Activated CD4-positive, alpha-beta memory T cell treated with anti-CD3 and anti-CD28 coated beads, Interleukin-2, amount 10 ng/mL, durations not matched to agents 7 days and 5 days (primary cell): ENCODE results near the gene TCEAL7. TPM values are rescaled to one million over a fixed set of nuclear protein-coding genes. Genes with fewer than 3 reads are reported as not detected.
A peak's percentile ranks its signal among the peaks of the same experiment; 100 is the strongest.
"Not testable (repeated sequence)": the region's sequence is repeated elsewhere in the genome, so short reads cannot be mapped to it uniquely, and the experiment has no call there.

Experiments used
- CTCF ChIA-PET: fragments of 350-600 bp; sonication (Branson Sonifier 250); formaldehyde crosslinking; loops from one replicate; lab custom pipeline; 2021; ENCODE audit warnings: antibody characterized with exemption, inconsistent platforms; lab: Charles Lee
- POLR2A ChIA-PET: fragments of 350-600 bp; sonication (Branson Sonifier 250); formaldehyde crosslinking; loops from one replicate; lab custom pipeline; 2021; ENCODE audit warnings: antibody characterized with exemption; lab: Charles Lee
- DNase-seq: peaks from one replicate; pipeline ENCODE4 v3.0.0-alpha.2; 2020
- H3K27ac Mint-ChIP-seq: one replicate; pipeline ENCODE4 v1.8.0; 2021; ENCODE audit warnings: mild to moderate bottlenecking, mixed read lengths
- H3K27me3 Mint-ChIP-seq: one replicate; pipeline ENCODE4 v1.8.0; 2021; ENCODE audit warnings: mixed read lengths
- H3K36me3 Mint-ChIP-seq: one replicate; pipeline ENCODE4 v1.8.0; 2021; ENCODE audit warnings: low read depth, mixed read lengths
- H3K4me1 Mint-ChIP-seq: one replicate; pipeline ENCODE4 v1.8.0; 2021; ENCODE audit warnings: mixed read lengths
- H3K4me3 Mint-ChIP-seq: one replicate; pipeline ENCODE4 v1.8.0; 2021; ENCODE audit warnings: mild to moderate bottlenecking, mixed read lengths
- H3K9me3 Mint-ChIP-seq: one replicate; pipeline ENCODE4 v1.8.0; 2021; ENCODE audit warnings: mixed read lengths
- total RNA-seq, 2 experiments: library from RNA; stranded (reverse); gene quantifications; one replicate each; pipeline ENCODE4 v1.2.3, GENCODE V29; 2021

Gene TCEAL7, protein sequence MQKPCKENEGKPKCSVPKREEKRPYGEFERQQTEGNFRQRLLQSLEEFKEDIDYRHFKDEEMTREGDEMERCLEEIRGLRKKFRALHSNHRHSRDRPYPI
- total RNA-seq: not detected

DNA sequence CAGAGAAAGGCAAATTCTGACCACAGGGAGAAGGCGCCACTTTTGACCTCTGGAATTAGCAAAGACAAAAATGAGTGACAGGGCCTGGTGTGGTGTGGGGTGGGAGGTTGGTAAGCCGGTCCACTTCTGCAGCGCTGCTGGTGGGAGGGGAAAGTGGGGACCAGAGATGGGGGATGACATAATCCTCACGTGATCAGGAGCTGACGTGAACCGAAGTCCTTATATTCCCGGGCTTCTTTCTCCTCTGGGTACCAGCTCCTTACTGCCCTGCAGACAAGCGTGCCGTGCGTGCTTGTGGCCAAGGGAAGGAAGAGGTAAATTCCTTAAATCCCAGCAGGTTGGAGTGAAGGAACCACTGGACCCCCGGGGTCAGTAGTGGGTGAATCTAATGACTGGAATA lies at the start of gene TCEAL7:
TCEAL7 (plus strand) TSS at position 249 of the 400 bp plus-strand sequence. CDS start 1,165 bp downstream, outside the sequence.
- Mint-ChIP-seq H3K36me3 (no peaks in the 10 kb centered on the region), H3K9me3 (no peaks in the 10 kb centered on the region), H3K27ac (no peak within 1 kb of the TSS), H3K27me3 (peaks cover 11% of the 10 kb centered on the region), H3K4me3 (no peak within 1 kb of the TSS), H3K4me1 (peaks cover 5% of the 10 kb centered on the region)
- ChIA-PET POLR2A (no interaction called here), CTCF (no interaction called here)
- DNase-seq: no peak

DNA sequence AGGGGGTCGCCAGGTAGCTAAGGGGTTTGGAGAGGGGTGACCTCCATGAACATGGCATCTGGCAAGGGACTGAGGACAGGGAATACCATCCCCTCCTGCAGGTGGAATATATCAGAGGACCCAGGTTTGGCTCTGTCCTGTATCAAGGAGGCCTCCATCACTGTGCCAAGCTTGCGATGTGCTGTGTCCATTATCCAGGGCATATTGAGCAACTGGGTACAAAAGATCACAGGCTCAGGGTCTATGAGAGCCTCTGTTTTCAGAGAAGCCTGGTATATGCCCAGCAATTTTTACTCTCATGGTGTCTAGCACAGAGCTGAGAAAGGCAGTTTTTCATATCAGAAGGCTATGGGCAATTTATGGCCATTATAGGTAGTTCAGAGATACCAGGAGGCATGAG lies 36.9 kb upstream of the TCEAL7 start:
- Mint-ChIP-seq H3K27ac (no peak overlapping the region), H3K36me3 (no peaks in the 10 kb centered on the region), H3K9me3 (no peaks in the 10 kb centered on the region), H3K4me1 (no peaks in the 10 kb centered on the region), H3K27me3 (peaks cover 6% of the 10 kb centered on the region), H3K4me3 (no peak overlapping the region)
- no peak for DNase-seq
- ChIA-PET CTCF (no interaction called here), POLR2A (no interaction called here)

DNA sequence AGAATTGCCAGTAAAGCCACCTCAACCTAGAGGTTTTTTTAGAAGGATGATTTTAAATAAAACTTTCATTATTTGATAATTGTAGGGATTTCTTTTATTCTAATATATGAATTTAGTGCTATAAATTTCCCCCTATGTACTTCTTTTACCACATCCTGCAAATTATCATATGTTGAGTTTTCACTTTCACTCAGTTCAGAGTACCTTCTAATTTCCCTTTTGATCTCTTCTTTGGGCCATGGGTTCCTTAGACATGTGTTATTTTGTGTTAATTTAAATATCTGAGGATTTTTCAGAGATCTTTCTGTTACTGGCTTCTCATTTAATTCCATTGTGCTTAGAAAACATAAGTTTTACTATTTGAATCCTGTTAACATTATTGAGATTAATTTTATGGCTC lies 25.3 kb upstream of the TCEAL7 start:
- H3K9me3 Mint-ChIP-seq: no peaks in the 10 kb centered on the region
- H3K4me3 Mint-ChIP-seq: no peak overlapping the region
- CTCF ChIA-PET: no interaction called here
- DNase-seq: no peak
- H3K27ac Mint-ChIP-seq: no peak overlapping the region
- POLR2A ChIA-PET: no interaction called here
- H3K36me3 Mint-ChIP-seq: no peaks in the 10 kb centered on the region
- H3K27me3 Mint-ChIP-seq: no peaks in the 10 kb centered on the region
- no peaks in the 10 kb centered on the region for H3K4me1 Mint-ChIP-seq

DNA sequence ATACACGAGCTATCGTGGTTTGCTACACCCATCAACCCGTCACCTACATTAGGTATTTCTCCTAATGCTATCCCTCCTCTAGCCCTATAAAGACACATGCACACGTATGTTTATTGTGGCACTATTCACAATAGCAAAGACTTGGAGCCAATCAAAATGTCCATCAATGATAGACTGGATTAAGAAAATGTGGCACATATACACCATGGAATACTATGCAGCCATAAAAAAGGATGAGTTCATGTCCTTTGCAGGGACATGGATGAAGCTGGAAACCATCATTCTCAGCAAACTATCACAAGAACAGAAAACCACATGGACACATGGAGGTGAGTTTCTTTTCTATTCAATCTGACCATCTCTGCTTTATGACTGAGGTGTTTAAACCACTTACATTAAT lies 24.4 kb upstream of the TCEAL7 start:
- CTCF ChIA-PET: not testable (repeated sequence)

DNA sequence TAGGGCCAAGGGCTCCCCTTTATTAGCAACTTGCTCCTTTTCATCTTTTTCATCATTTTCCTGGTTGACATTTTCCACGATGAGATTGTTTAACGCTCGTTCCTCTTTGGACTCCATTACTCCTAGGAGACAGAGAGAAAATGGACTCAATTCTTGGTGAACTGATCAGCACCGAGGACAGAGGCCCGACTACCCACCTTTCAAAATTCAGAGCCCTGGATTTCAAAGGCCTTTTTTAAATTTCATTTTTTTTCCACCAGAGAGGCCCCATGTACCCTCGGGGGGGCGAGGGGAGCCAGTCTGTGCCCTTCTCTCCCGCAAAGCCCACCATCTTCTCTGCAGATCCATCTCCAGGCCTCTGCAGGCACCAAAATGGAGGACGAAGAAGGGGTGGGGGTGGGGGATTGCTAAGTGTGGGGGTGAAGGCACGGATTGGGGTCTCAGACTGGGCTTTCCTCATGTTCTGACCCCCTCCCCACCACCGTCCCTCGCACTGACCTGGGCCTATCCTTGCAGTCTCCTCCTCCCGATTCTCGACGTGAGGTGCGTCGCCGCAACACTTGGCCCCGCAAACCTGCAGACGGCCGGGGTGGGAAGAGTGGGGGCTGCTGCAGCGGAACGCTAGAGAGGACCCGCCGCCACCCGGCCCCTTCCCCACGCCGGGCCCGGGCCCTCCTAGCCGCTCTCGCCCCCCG lies 20.0 kb upstream of the TCEAL7 start:
- ChIA-PET CTCF (no interaction called here), POLR2A (no interaction called here)
- no peaks in the 10 kb centered on the region for H3K27me3 Mint-ChIP-seq
- H3K36me3 Mint-ChIP-seq: no peaks in the 10 kb centered on the region
- no peak for DNase-seq
- H3K4me3 Mint-ChIP-seq: peak overlapping the region; percentile 35
- no peak overlapping the region for H3K27ac Mint-ChIP-seq
- peaks cover 4% of the 10 kb centered on the region for H3K4me1 Mint-ChIP-seq
- H3K9me3 Mint-ChIP-seq: no peaks in the 10 kb centered on the region

More for the DNA sequence above, 24.4 kb upstream of the TCEAL7 start:
- H3K27ac Mint-ChIP-seq, H3K36me3 Mint-ChIP-seq, H3K27me3 Mint-ChIP-seq, H3K4me3 Mint-ChIP-seq, H3K9me3 Mint-ChIP-seq, H3K4me1 Mint-ChIP-seq, DNase-seq, POLR2A ChIA-PET: not testable (repeated sequence)

DNA sequence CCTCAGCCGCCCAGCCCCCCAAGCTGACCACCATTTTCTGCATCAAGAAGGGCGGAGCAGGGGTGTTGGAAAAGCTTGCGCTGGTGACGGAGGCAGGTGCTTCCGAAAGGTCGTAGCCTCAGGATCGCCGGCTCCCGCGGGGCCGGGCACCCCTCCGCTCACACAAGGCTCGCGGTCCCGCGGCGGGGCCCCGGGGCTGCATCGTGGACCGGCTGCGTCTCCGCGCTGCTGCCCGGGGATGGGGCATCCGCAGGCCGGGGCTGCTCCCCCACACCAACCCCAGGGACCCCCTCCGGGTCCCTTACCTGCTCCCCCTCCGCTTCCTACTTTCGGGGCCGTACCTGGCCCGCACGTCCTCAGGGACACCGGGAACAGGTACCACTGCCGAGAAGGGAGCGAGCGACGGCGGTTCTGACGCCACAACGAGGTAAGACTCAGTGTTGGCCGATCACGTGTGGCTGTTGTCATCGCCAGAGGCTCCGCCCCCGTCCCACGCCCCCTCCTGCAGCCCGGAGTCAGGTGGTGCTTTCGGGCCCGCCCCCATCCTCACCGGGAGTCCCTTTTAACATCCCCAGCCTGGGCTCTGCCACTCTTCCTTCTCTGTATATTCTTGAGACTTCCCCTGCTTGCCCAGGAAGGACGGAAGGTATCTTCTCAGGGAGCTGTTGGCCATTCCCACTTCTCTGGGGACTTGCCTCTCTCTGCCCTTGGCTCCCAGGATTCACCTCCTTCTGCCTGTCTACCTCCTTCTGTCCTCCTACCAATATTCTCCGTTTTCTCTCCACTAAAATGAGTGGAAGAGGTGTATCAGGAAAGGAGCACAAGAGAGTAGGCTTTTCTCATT lies 19.3 kb upstream of the TCEAL7 start, which contains the start of gene BEX2:
BEX2 (minus strand) TSS at position 436 of the 844 bp plus-strand sequence. CDS start 1,014 bp downstream, outside the sequence.
- Mint-ChIP-seq H3K36me3 (no peaks in the 10 kb centered on the region), H3K27me3 (no peaks in the 10 kb centered on the region), H3K4me1 (peaks cover 4% of the 10 kb centered on the region), H3K27ac (no peak within 1 kb of the TSS), H3K4me3 (peak within 1 kb of the TSS; percentile 65), H3K9me3 (no peaks in the 10 kb centered on the region)
- DNase-seq: peak; percentile 82
- ChIA-PET POLR2A (interaction anchor here (0.8 kb wide), 1 partner anchor 153 kb away, joined by 3 read pairs; no protein-coding TSS in a partner anchor), CTCF (no interaction called here)

DNA sequence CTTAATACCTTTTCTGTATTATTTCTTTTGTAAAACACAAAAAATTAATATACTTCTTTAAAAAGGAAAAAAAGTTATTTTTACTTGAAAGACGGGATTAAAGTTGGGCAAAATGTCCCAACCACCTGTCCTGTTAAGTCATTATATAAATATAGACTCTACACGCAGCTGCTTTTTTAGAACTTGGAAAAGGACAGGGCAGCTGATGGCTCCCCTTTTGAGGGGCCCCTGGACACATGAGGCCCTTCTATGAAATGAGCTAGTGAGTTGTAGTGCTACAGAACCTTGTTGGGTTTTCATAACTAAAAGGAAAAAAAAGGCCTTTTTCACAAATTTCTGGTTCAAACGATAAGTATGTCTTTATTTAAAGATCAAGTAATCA lies 18.6 kb upstream of the TCEAL7 start:
- Mint-ChIP-seq H3K9me3 (no peaks in the 10 kb centered on the region), H3K4me1 (peaks cover 4% of the 10 kb centered on the region), H3K27me3 (no peaks in the 10 kb centered on the region), H3K4me3 (peak overlapping the region; percentile 65), H3K36me3 (no peaks in the 10 kb centered on the region), H3K27ac (no peak overlapping the region)
- ChIA-PET POLR2A (interaction anchor here (0.8 kb wide), 1 partner anchor 153 kb away, joined by 3 read pairs; no protein-coding TSS in a partner anchor), CTCF (interaction anchor here (1.4 kb wide), 1 partner anchor 31 kb away, joined by 3 read pairs; no protein-coding TSS in a partner anchor)
- no peak for DNase-seq

DNA sequence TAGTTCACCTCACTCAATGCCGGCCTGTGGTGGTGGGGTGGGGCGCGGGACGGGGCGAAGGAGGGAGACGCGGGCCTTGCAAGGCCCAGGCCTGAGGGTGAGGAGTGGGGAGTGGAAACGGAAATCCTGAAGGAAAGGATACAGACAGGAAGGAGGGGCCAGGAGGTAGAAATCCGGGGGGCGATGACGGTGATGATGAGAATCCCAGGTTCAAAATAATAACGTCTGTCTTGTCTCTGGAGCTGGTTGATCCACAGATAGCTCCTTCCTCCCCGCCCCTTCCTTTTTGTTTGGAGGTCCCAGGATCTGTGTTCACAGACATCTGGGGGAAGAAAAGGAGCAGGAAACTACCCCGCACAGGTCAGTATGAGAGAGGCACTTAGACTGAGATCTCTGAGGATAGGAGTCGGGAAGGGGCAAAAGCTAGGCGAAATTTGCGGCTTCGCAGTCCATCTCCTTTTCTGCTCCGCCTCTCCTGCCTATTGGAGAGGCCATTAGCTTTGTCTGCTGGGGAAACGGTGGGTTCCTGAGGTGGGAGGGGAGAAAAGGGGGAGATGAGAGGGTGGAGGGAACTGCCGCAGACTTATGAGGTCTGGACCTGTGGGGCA lies 746 bp downstream of the TCEAL7 start:
- no peaks in the 10 kb centered on the region for H3K9me3 Mint-ChIP-seq

DNA sequence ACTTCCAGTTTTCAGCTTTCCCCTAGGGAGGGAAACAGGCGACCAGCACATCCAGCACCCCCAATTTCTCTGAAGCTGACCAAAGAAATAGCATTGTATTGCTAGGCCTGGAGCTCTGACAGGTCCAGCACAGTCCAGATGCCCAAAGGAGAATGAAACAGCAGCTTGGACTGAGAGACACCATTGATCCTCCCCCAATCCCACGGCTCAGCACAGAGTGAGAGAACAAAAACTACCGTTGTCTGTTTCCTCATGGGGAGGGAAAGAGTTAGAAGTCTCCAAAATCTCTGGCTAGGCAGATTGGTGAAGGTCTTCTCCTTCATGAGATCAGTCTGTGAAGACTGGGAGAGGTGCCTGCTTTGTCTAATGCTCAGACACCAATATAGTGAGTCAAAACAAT lies 8.6 kb downstream of the TCEAL7 start:
- no peaks in the 10 kb centered on the region for H3K9me3 Mint-ChIP-seq
- H3K27ac Mint-ChIP-seq: no peak overlapping the region
- H3K4me1 Mint-ChIP-seq: peaks cover 3% of the 10 kb centered on the region
- no peaks in the 10 kb centered on the region for H3K36me3 Mint-ChIP-seq
- H3K27me3 Mint-ChIP-seq: no peaks in the 10 kb centered on the region
- no peak overlapping the region for H3K4me3 Mint-ChIP-seq
- ChIA-PET POLR2A (no interaction called here), CTCF (interaction anchor here (0.8 kb wide), 1 partner anchor 126 kb away, joined by 3 read pairs; no protein-coding TSS in a partner anchor)
- DNase-seq: no peak

More for the DNA sequence above, 746 bp downstream of the TCEAL7 start:
- Mint-ChIP-seq H3K4me1 (peaks cover 5% of the 10 kb centered on the region), H3K27me3 (peaks cover 11% of the 10 kb centered on the region), H3K27ac (no peak overlapping the region), H3K4me3 (no peak overlapping the region), H3K36me3 (no peaks in the 10 kb centered on the region)
- no peak for DNase-seq
- CTCF ChIA-PET: no interaction called here
- POLR2A ChIA-PET: no interaction called here

DNA sequence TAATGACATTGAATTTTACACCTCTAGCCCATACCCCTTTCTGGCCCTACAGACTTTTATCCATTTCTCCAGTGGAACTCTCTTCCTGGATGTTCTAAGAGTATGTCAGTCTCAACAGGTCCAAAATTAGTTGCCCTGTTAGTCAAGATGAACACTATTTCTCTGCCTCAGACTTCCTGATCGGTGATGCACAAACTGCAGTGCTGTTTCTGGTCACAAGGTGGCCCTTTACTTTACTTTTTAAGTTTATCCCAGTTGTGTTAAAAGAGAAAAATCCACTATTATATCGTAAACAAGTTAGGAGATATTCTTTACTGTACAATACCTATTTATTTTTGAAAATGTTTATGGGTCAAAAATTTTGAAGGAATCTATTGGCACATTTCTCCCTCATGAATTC lies 13.1 kb downstream of the TCEAL7 start:
- Mint-ChIP-seq H3K4me3 (no peak overlapping the region), H3K36me3 (no peaks in the 10 kb centered on the region), H3K27me3 (no peaks in the 10 kb centered on the region), H3K4me1 (peaks cover 3% of the 10 kb centered on the region), H3K9me3 (no peaks in the 10 kb centered on the region), H3K27ac (no peak overlapping the region)
- peak; percentile 39 for DNase-seq
- POLR2A ChIA-PET: no interaction called here
- CTCF ChIA-PET: interaction anchor here (0.6 to 1.4 kb wide), 3 partner anchors 33 to 125 kb away, joined by 3 to 11 read pairs (median 4); partner anchors contain the start of gene BEX3

DNA sequence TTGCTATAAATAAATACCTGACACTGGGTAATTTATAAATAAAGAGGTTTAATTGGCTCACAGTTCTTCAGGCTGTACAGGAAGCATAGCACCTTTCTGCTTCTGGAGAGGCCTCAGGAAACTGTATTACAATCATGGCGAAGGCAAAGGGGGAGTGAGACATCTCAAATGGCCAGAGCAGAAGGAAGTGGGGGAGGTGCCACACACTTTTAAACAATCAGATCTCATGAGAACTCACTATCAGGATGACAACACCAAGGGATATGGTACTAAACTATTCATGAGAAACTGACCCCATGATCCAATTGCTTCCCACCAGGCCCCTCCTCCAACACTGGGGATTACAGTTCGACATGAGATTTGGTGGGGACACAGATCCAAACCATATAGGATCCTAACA lies 14.6 kb downstream of the TCEAL7 start:
- Mint-ChIP-seq H3K4me1 (peaks cover 3% of the 10 kb centered on the region), H3K36me3 (no peaks in the 10 kb centered on the region), H3K27ac (no peak overlapping the region), H3K4me3 (no peak overlapping the region), H3K27me3 (peaks cover 2% of the 10 kb centered on the region), H3K9me3 (no peaks in the 10 kb centered on the region)
- CTCF ChIA-PET: no interaction called here
- POLR2A ChIA-PET: no interaction called here
- DNase-seq: no peak

DNA sequence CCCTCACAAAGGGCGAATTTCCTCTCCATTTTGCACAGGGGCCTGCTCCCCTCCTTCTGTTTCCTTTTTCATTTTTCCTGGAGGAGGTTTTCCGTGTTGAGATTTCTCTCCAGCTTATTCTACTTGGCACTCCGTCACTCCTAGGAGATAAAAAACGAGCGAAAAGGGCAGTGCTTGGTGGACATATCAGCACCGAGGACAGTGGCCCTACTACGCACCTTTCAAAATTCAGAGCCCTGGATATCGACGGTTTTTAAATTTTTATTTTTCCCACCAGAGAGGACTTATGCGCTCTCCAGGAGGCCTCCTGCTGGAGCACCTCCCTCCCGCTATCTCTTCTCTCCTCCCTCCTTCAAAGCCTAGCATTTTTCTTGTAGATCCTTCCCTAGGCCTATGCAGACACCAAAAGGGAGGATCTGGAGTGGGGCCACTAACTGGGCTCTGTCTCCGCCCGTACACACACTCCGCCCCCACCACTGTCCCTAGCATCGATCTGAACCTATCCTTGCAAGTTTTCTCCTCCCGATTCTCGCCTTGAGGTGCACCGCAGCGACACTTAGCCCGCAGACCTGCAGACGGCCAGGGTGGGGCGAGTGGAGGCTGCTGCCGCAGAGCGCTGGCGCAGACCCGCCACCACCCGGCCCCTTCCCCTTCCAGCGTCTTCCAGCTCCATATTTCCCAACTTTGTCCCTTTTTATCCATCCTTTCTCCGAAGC lies 17.8 kb downstream of the TCEAL7 start:
- ChIA-PET POLR2A (no interaction called here), CTCF (no interaction called here)
- DNase-seq: no peak
- Mint-ChIP-seq H3K4me1 (peaks cover 3% of the 10 kb centered on the region), H3K9me3 (no peaks in the 10 kb centered on the region), H3K36me3 (no peaks in the 10 kb centered on the region), H3K4me3 (no peak overlapping the region), H3K27me3 (peaks cover 4% of the 10 kb centered on the region), H3K27ac (no peak overlapping the region)
